Adrenal gland (tissue), 12 donors: ENCODE measurements around the gene SPOUT1. TPM values are rescaled to one million over a fixed set of nuclear protein-coding genes. Genes with fewer than 3 reads are reported as not detected.

Experiments
- DNase-seq, 7 donors: peaks; one replicate each; pipeline ENCODE4 v3.0.0-alpha.2; 2019 to 2020
- H3K27ac ChIP-seq, 5 donors: fragments of 200-600 bp; sonication (generic) in 4 of 5; 1 replicate in 3 of 5; 2 replicates in 2 of 5; pipeline versions ENCODE4 v1.5.1 to v1.8.0; 2016 to 2020; ENCODE audit warnings: mild to moderate bottlenecking in 1 of 5
- H3K27me3 ChIP-seq: fragments of 200-600 bp; 2 replicates; pipeline ENCODE4 v1.8.0; 2021
- H3K36me3 ChIP-seq, 2 donors: fragments of 200-600 bp; replicated peaks in 1 of 2; 1 replicate in 1 of 2; 2 replicates in 1 of 2; pipeline versions ENCODE4 v1.5.1 to v1.8.0; 2018 to 2022
- H3K4me1 ChIP-seq, 2 donors: fragments of 200-600 bp; replicated peaks in 1 of 2; 1 replicate in 1 of 2; 2 replicates in 1 of 2; pipeline versions ENCODE4 v1.5.1 to v1.8.0; 2018 to 2021
- H3K4me3 ChIP-seq, 4 donors: fragments of 200-600 bp; sonication (generic) in 3 of 4; one replicate each; pipeline ENCODE4 v1.5.1; 2016 to 2018
- H3K9me3 ChIP-seq, 3 donors: fragments of 200-600 bp; sonication (generic) in 1 of 3; replicated peaks in 1 of 3; 1 replicate in 2 of 3; 2 replicates in 1 of 3; pipeline versions ENCODE4 v1.5.1 to v1.8.0; 2016 to 2021
- CTCF ChIP-seq, 6 experiments: fragments of 450-650 bp in 4 of 6; fragments of 200-600 bp in 2 of 6; sonication (generic) in 1 of 6; IDR thresholded peaks; 1 replicate in 5 of 6; 2 replicates in 1 of 6; pipeline versions ENCODE4 v1.5.1 to v1.8.0; 2016 to 2021; ENCODE audit warnings: antibody characterized with exemption in 6 of 6, mild to moderate bottlenecking in 2 of 6, moderate library complexity in 1 of 6
- POLR2A ChIP-seq, 2 donors: fragments of 450-650 bp; IDR thresholded peaks; one replicate each; pipeline ENCODE4 v1.6.1; 2017; ENCODE audit warnings: antibody characterized with exemption in 2 of 2, mild to moderate bottlenecking in 2 of 2, moderate library complexity in 1 of 2
- WGBS, 4 donors: extraction: QIAGEN DNeasy Blood & Tissue Kit in 2 of 4; methylation state at CpG; one replicate each; pipeline versions ENCODE4 v1.1.5 to v1.1.7; 2013 to 2017; 5-methylcytosine and 5-hydroxymethylcytosine counted together
- intact Hi-C, 2 donors: fragments of 100-400 bp; cut with DNase I; formaldehyde crosslinking; loops; one replicate each; pipeline versions ENCODE4 v1.14.1 to v1.15.0; 2022 to 2023
- polyA plus RNA-seq, 3 donors: library from polyadenylated mRNA; stranded (reverse); fragments of 200-250 nt in 2 of 3; fragments of 350-450 nt in 1 of 3; fragmentation: Illumina TruSeq in 1 of 3; extraction: RNeasy Lipid Tissue Mini Kit (QIAGEN cat#74804) in 1 of 3; gene quantifications; one replicate each; pipeline ENCODE4 v1.2.3, GENCODE V29; 2013 to 2014
- total RNA-seq, 9 donors: library from RNA; depleted of rRNA in 4 of 9; stranded (reverse); fragments of >200 nt in 4 of 9; fragments of 120-200 nt in 1 of 9; fragmentation: NEBNext Ultra II Directional in 1 of 9; extraction: Animal tissue kit (Norgen Biotek cat#: 25700) in 1 of 9; gene quantifications; one replicate each; pipeline versions ENCODE4 v1.1.0 to v1.2.4, GENCODE V29; 2013 to 2023
- donor health status: healthy with polysubstance abuse.
- donor health status: Bipolar disorder and iron deficiency.
- donor health status: DM: yes; HTN: yes; CAD: no.
- donor health status: DM: no; HTN: no; CAD: no.
- donor health status: DM: no; HTN: no; CAD: no.
- donor health status: DM: yes; HTN: yes; CAD: no.

The SPOUT1 gene
- total and polyA plus RNA-seq, 12 donors: 18.5 to 56.3 (median 39.4) TPM

- Histone ChIP-seq H3K9me3 (no peaks in the 10 kb centered on the region), H3K4me3 (peak within 1 kb of the TSS in 3 of 4 donors; percentile 18 to 73 (median 49)), H3K36me3 (peaks cover 0 to 18% of the 10 kb centered on the region in 2 donors), H3K27ac (peak within 1 kb of the TSS in 4 of 5 donors; percentile 57 to 92 (median 76)), H3K4me1 (peaks cover 4 to 14% of the 10 kb centered on the region in 2 donors), H3K27me3 (no peaks in the 10 kb centered on the region)
- 0 to 1% (median 0%) methylated on average over 9 to 70 of the region's 70 CpGs for WGBS, 4 donors
- peak; percentile 86 to 99 (median 97) for TF ChIP-seq CTCF (IDR thresholded peaks at IDR 0.05)
- peak; percentile 43 to 90 for TF ChIP-seq POLR2A (IDR thresholded peaks at IDR 0.05)
- peak; percentile 97 to 99 (median 98) for DNase-seq
- intact Hi-C loops: no loop called here
These were observed 11.3 kb downstream of the SPOUT1 start, which contains the start of gene ENDOG for GRCh38 chr9:128818099-128818838. Gene ENDOG, plus strand, starts transcription at chr9:128818500. Its CDS starts 185 bp downstream, at chr9:128818685.

- H3K4me1 ChIP-seq: no peaks in the 10 kb centered on the region
- H3K4me3 ChIP-seq: no peak overlapping the region
- no peaks in the 10 kb centered on the region for H3K27me3 ChIP-seq
- DNase-seq: no peak
- intact Hi-C loops: no loop called here
- WGBS, 4 donors: 64 to 73% (median 67%) methylated on average over 5 of the region's 5 CpGs
- no peak for TF ChIP-seq POLR2A (IDR thresholded peaks at IDR 0.05)
- TF ChIP-seq CTCF (IDR thresholded peaks at IDR 0.05): no peak
- H3K36me3 ChIP-seq: peaks cover 0 to 31% of the 10 kb centered on the region in 2 donors
- H3K27ac ChIP-seq: no peak overlapping the region
- no peaks in the 10 kb centered on the region for H3K9me3 ChIP-seq
These were observed 18.7 kb downstream of the SPOUT1 start for GRCh38 chr9:128810873-128811272.

GRCh38 chr9:128809831-128810230, 19.8 kb downstream of the SPOUT1 start:
- TF ChIP-seq POLR2A (IDR thresholded peaks at IDR 0.05) (no peak), CTCF (IDR thresholded peaks at IDR 0.05) (peak in 1 of 6 experiments; percentile 14)
- intact Hi-C loops: no loop called here
- Histone ChIP-seq H3K4me1 (no peaks in the 10 kb centered on the region), H3K4me3 (no peak overlapping the region), H3K9me3 (no peaks in the 10 kb centered on the region), H3K27me3 (no peaks in the 10 kb centered on the region), H3K27ac (no peak overlapping the region), H3K36me3 (peaks cover 0 to 41% of the 10 kb centered on the region in 2 donors)
- WGBS, 4 donors: 50 to 73% (median 63%) methylated on average over 1 to 2 of the region's 2 CpGs
- no peak for DNase-seq

- no peak overlapping the region for H3K4me3 ChIP-seq
- DNase-seq: no peak
- no peaks in the 10 kb centered on the region for H3K27me3 ChIP-seq
- no peak overlapping the region for H3K27ac ChIP-seq
- TF ChIP-seq CTCF (IDR thresholded peaks at IDR 0.05): no peak
- TF ChIP-seq POLR2A (IDR thresholded peaks at IDR 0.05): no peak
- H3K36me3 ChIP-seq: peaks cover 0 to 49% of the 10 kb centered on the region in 2 donors
- intact Hi-C loops: no loop called here
- WGBS, 4 donors: 95 to 100% (median 96%) methylated on average over 6 to 12 of the region's 12 CpGs
- no peaks in the 10 kb centered on the region for H3K4me1 ChIP-seq
- H3K9me3 ChIP-seq: no peaks in the 10 kb centered on the region
These were observed 20.5 kb downstream of the SPOUT1 start for GRCh38 chr9:128809036-128809599.
